GM21515 (cell line): ENCODE data around the gene SCN5A.

Source experiments
- ATAC-seq: cut with Tn5 transposase; IDR thresholded peaks from one replicate; pipeline ENCODE4 v1.9.1; 2021; ENCODE audit not compliant: unreplicated experiment

Gene SCN5A

GRCh38 chr3:38603731-38604131 is 45.8 kb downstream of the SCN5A start:
- ATAC-seq = no peak

- ATAC-seq = no peak
Measured at GRCh38 chr3:38602576-38603250, 46.8 kb downstream of the SCN5A start.

GRCh38 chr3:38601956-38602550 is 47.4 kb downstream of the SCN5A start:
- ATAC-seq = no peak

- no peak for ATAC-seq
Measured at GRCh38 chr3:38600551-38600950, 48.9 kb downstream of the SCN5A start.

- ATAC-seq = no peak
Measured at GRCh38 chr3:38599886-38600285, 49.6 kb downstream of the SCN5A start.

- ATAC-seq = no peak
Measured at GRCh38 chr3:38598791-38599190, 50.7 kb downstream of the SCN5A start.

GRCh38 chr3:38597502-38598060 is 51.9 kb downstream of the SCN5A start:
- ATAC-seq = no peak

GRCh38 chr3:38595393-38595792 is 54.1 kb downstream of the SCN5A start:
- ATAC-seq = no peak

GRCh38 chr3:38590521-38590920 is 59.0 kb downstream of the SCN5A start:
- ATAC-seq = no peak

GRCh38 chr3:38588995-38589937 is 60.2 kb downstream of the SCN5A start:
- no peak for ATAC-seq

GRCh38 chr3:38588371-38588971 is 61.0 kb downstream of the SCN5A start:
- no peak for ATAC-seq

GRCh38 chr3:38587548-38588131 is 61.8 kb downstream of the SCN5A start:
- no peak for ATAC-seq

- ATAC-seq = no peak
Measured at GRCh38 chr3:38586546-38587520, 62.7 kb downstream of the SCN5A start.

GRCh38 chr3:38585791-38586420 is 63.6 kb downstream of the SCN5A start:
- ATAC-seq = no peak

- no peak for ATAC-seq
Measured at GRCh38 chr3:38583688-38584087, 65.8 kb downstream of the SCN5A start.

GRCh38 chr3:38582941-38583645 is 66.4 kb downstream of the SCN5A start:
- ATAC-seq = no peak

GRCh38 chr3:38582316-38582715 is 67.2 kb downstream of the SCN5A start:
- no peak for ATAC-seq

GRCh38 chr3:38581774-38582173 is 67.7 kb downstream of the SCN5A start:
- ATAC-seq = no peak
